Ovary (tissue), 9 donors: Measurements from ENCODE around the gene HDAC7. TPM values are rescaled to one million over a fixed set of nuclear protein-coding genes. Genes with fewer than 3 reads are reported as not detected.
A peak's percentile ranks its signal among the peaks of the same experiment; 100 is the strongest.

Experiments used
- DNase-seq, 5 donors: peaks; one replicate each; pipeline ENCODE4 v3.0.0-alpha.2; 2019 to 2020
- H3K27ac ChIP-seq, 2 donors: fragments of 200-600 bp; one replicate each; pipeline versions ENCODE4 v1.5.1 to v1.8.0; 2019 to 2022
- H3K27me3 ChIP-seq: fragments of 200-600 bp; one replicate; pipeline ENCODE4 v1.8.0; 2022
- H3K36me3 ChIP-seq: fragments of 200-600 bp; sonication (generic); one replicate; pipeline ENCODE4 v1.5.1; 2019
- H3K4me1 ChIP-seq: one replicate; pipeline ENCODE4 v1.8.1; 2013; ENCODE audit warnings: mild to moderate bottlenecking, moderate library complexity; ENCODE audit not compliant: insufficient read depth
- H3K4me3 ChIP-seq: fragments of 200-600 bp; sonication (generic); one replicate; pipeline ENCODE4 v1.5.1; 2017
- H3K9me3 ChIP-seq, 2 donors: fragments of 200-600 bp in 1 of 2; sonication (generic) in 1 of 2; one replicate each; pipeline versions ENCODE4 v1.5.1 to v1.8.1; 2013 to 2019; ENCODE audit warnings: mild to moderate bottlenecking in 1 of 2, moderate library complexity in 1 of 2
- CTCF ChIP-seq, 3 donors: fragments of 450-650 bp in 2 of 3; fragments of 200-600 bp in 1 of 3; IDR thresholded peaks; one replicate each; pipeline versions ENCODE4 v1.5.1 to v1.8.0; 2016 to 2022; ENCODE audit warnings: antibody characterized with exemption in 3 of 3, mild to moderate bottlenecking in 1 of 3
- EP300 ChIP-seq: sonication (generic); formaldehyde crosslinking; IDR thresholded peaks from one replicate; pipeline ENCODE4 v1.6.1; 2017; ENCODE audit warnings: antibody characterized with exemption
- POLR2A ChIP-seq: fragments of 450-650 bp; IDR thresholded peaks from one replicate; pipeline ENCODE4 v1.6.1; 2017; ENCODE audit warnings: antibody characterized with exemption, mild to moderate bottlenecking, moderate library complexity
- WGBS, 3 donors: extraction: QIAGEN DNeasy Blood & Tissue Kit in 1 of 3; methylation state at CpG; one replicate each; pipeline versions ENCODE4 v1.1.5 to v1.1.7; 2013 to 2017; 5-methylcytosine and 5-hydroxymethylcytosine counted together
- intact Hi-C, 4 donors: fragments of 100-400 bp; cut with DNase I; formaldehyde crosslinking; loops; one replicate each; pipeline versions ENCODE4 v1.11.0 to v1.15.1; 2022 to 2023
- polyA plus RNA-seq, 2 donors: library from polyadenylated mRNA; stranded (reverse); fragments of 200-250 nt in 1 of 2; fragments of 350-450 nt in 1 of 2; fragmentation: Illumina TruSeq in 1 of 2; extraction: RNeasy Lipid Tissue Mini Kit (QIAGEN cat#74804) in 1 of 2; gene quantifications; one replicate each; pipeline ENCODE4 v1.2.3, GENCODE V29; 2013 to 2014
- total RNA-seq, 7 donors: library from RNA; depleted of rRNA in 2 of 7; stranded (reverse); fragments of >200 nt in 2 of 7; fragmentation: NEBNext Ultra II Directional in 3 of 7; extraction: Animal tissue kit (Norgen Biotek cat#: 25700) in 3 of 7; gene quantifications; one replicate each; pipeline versions ENCODE4 v1.1.0 to v1.2.4, GENCODE V29; 2016 to 2023
- donor health status: DM: no; HTN: no; CAD: no; lungs with moderate emphysema.
- donor health status: DM: no; HTN: no; CAD: no.
- donor health status: Bipolar disorder and iron deficiency.
- donor health status: DM: yes; HTN: yes; CAD: no.
- donor health status: DM: no; HTN: no; CAD: no.
- donor health status: DM: yes; HTN: yes; CAD: no.

Gene HDAC7
- total and polyA plus RNA-seq, 9 donors: 40.1 to 151 (median 102) TPM

GRCh38 chr12:47782372-47782770, 37.3 kb downstream of the HDAC7 start:
- Histone ChIP-seq H3K4me3 (no peak overlapping the region), H3K4me1 (peaks cover 7% of the 10 kb centered on the region), H3K36me3 (no peaks in the 10 kb centered on the region), H3K27me3 (no peaks in the 10 kb centered on the region), H3K9me3 (no peaks in the 10 kb centered on the region), H3K27ac (no peak overlapping the region)
- no peak for TF ChIP-seq CTCF (IDR thresholded peaks at IDR 0.05)
- no peak for TF ChIP-seq POLR2A
- no peak for TF ChIP-seq EP300
- intact Hi-C loops: loop anchor here in 3 of 4 donors (5.0 to 10.0 kb wide), 3 partner anchors 52 to 130 kb away; no protein-coding TSS in a partner anchor
- 65 to 70% (median 69%) methylated on average over 6 to 8 of the region's 8 CpGs for WGBS, 3 donors
- DNase-seq: no peak

- H3K4me1 ChIP-seq: peaks cover 12% of the 10 kb centered on the region
- no peak overlapping the region for H3K4me3 ChIP-seq
- no peaks in the 10 kb centered on the region for H3K9me3 ChIP-seq
- H3K27me3 ChIP-seq: no peaks in the 10 kb centered on the region
- no peaks in the 10 kb centered on the region for H3K36me3 ChIP-seq
- DNase-seq: no peak
- TF ChIP-seq POLR2A: no peak
- no peak for TF ChIP-seq CTCF (IDR thresholded peaks at IDR 0.05)
- TF ChIP-seq EP300: no peak
- H3K27ac ChIP-seq: no peak overlapping the region
- intact Hi-C loops: loop anchor here in 3 of 4 donors (5.0 to 10.0 kb wide), 3 partner anchors 53 to 129 kb away; no protein-coding TSS in a partner anchor
- 71 to 78% (median 75%) methylated on average over 12 to 13 of the region's 13 CpGs for WGBS, 3 donors
Observed at GRCh38 chr12:47781479-47782371, 38.0 kb downstream of the HDAC7 start.

- DNase-seq: no peak
- no peaks in the 10 kb centered on the region for H3K9me3 ChIP-seq
- H3K4me1 ChIP-seq: peaks cover 25% of the 10 kb centered on the region
- H3K27me3 ChIP-seq: no peaks in the 10 kb centered on the region
- H3K36me3 ChIP-seq: no peaks in the 10 kb centered on the region
- no peak for TF ChIP-seq CTCF (IDR thresholded peaks at IDR 0.05)
- TF ChIP-seq POLR2A: no peak
- no peak for TF ChIP-seq EP300
- H3K4me3 ChIP-seq: no peak overlapping the region
- H3K27ac ChIP-seq: peak overlapping the region in 1 of 2 donors; percentile 34
- intact Hi-C loops: loop anchor here (2.0 to 10.0 kb wide), 8 partner anchors 38 to 128 kb away; no protein-coding TSS in a partner anchor
- WGBS, 3 donors: 63 to 71% (median 64%) methylated on average over 10 to 11 of the region's 11 CpGs
Observed at GRCh38 chr12:47779943-47780504, 39.7 kb downstream of the HDAC7 start.

GRCh38 chr12:47779301-47779942, 40.3 kb downstream of the HDAC7 start:
- H3K4me1 ChIP-seq: peaks cover 30% of the 10 kb centered on the region
- DNase-seq: peak; percentile 84 to 94 (median 93)
- no peaks in the 10 kb centered on the region for H3K27me3 ChIP-seq
- intact Hi-C loops: loop anchor here (2.0 to 5.0 kb wide), 6 partner anchors 37 to 127 kb away; no protein-coding TSS in a partner anchor
- no peaks in the 10 kb centered on the region for H3K9me3 ChIP-seq
- no peaks in the 10 kb centered on the region for H3K36me3 ChIP-seq
- peak overlapping the region in 1 of 2 donors; percentile 34 for H3K27ac ChIP-seq
- peak; percentile 95 to 97 (median 96) for TF ChIP-seq CTCF (IDR thresholded peaks at IDR 0.05)
- no peak for TF ChIP-seq POLR2A
- 34 to 36% (median 34%) methylated on average over 19 of the region's 19 CpGs for WGBS, 3 donors
- H3K4me3 ChIP-seq: no peak overlapping the region
